H9 (cell line): ENCODE results near the gene COX11. TPM values are rescaled to one million over a fixed set of nuclear protein-coding genes. Genes with fewer than 3 reads are reported as not detected.

ENCODE experiments used
- DNase-seq: peaks from one replicate; pipeline ENCODE4 v3.0.0-alpha.2; 2017
- H2AFZ ChIP-seq: one replicate; pipeline ENCODE4 v1.6.1; 2013; ENCODE audit warnings: mild to moderate bottlenecking, low read length, control low read depth, moderate library complexity
- H2AK5ac ChIP-seq: 2 replicates; pipeline ENCODE4 v1.6.1; 2013; ENCODE audit warnings: low read length, control low read depth, mixed read lengths; ENCODE audit not compliant: insufficient read length
- H2BK120ac ChIP-seq: one replicate; pipeline ENCODE4 v1.6.1; 2013; ENCODE audit warnings: low read depth, mild to moderate bottlenecking, low read length, control low read depth, inconsistent platforms; ENCODE audit not compliant: poor library complexity, severe bottlenecking
- H2BK12ac ChIP-seq: 2 replicates; pipeline ENCODE4 v1.6.1; 2013; ENCODE audit warnings: low read length, control low read depth, mixed read lengths, low read depth; ENCODE audit not compliant: insufficient read length
- H2BK15ac ChIP-seq: 2 replicates; pipeline ENCODE4 v1.6.1; 2013; ENCODE audit warnings: low read depth, low read length, control low read depth
- H2BK20ac ChIP-seq: one replicate; pipeline ENCODE4 v1.6.1; 2013; ENCODE audit warnings: low read depth, mild to moderate bottlenecking, low read length, control low read depth, inconsistent platforms; ENCODE audit not compliant: poor library complexity, severe bottlenecking
- H2BK5ac ChIP-seq: 2 replicates; pipeline ENCODE4 v1.6.1; 2013; ENCODE audit warnings: low read length, control low read depth, mixed read lengths; ENCODE audit not compliant: insufficient read length
- H3K14ac ChIP-seq: 2 replicates; pipeline ENCODE4 v1.6.1; 2013; ENCODE audit warnings: low read length, control low read depth; ENCODE audit not compliant: insufficient read depth
- H3K18ac ChIP-seq: 2 replicates; pipeline ENCODE4 v1.6.1; 2013; ENCODE audit warnings: low read depth, mild to moderate bottlenecking, mixed read lengths, low read length, control low read depth; ENCODE audit not compliant: insufficient read length
- H3K23ac ChIP-seq: 2 replicates; pipeline ENCODE4 v1.6.1; 2013; ENCODE audit warnings: low read length, control low read depth, mixed read lengths, low read depth; ENCODE audit not compliant: insufficient read length
- H3K23me2 ChIP-seq: 2 replicates; pipeline ENCODE4 v1.6.1; 2013; ENCODE audit warnings: low read depth, mild to moderate bottlenecking, mixed read lengths, low read length, control low read depth; ENCODE audit not compliant: insufficient read length, poor library complexity, severe bottlenecking
- H3K27ac ChIP-seq: 2 replicates; pipeline ENCODE4 v1.5.1; 2013; ENCODE audit warnings: low read length, control low read depth, mixed read lengths, low read depth; ENCODE audit not compliant: insufficient read length
- H3K27me3 ChIP-seq: 2 replicates; pipeline ENCODE4 v1.6.1; 2013; ENCODE audit warnings: low read length, control low read depth, inconsistent platforms; ENCODE audit not compliant: insufficient read depth
- H3K4ac ChIP-seq: 2 replicates; pipeline ENCODE4 v1.6.1; 2013; ENCODE audit warnings: low read depth, mild to moderate bottlenecking, control low read depth, inconsistent platforms, low read length, moderate library complexity
- H3K4me1 ChIP-seq: 2 replicates; pipeline ENCODE4 v1.6.1; 2013; ENCODE audit warnings: low read length, control low read depth, inconsistent platforms; ENCODE audit not compliant: insufficient read depth
- H3K4me2 ChIP-seq: 2 replicates; pipeline ENCODE4 v1.6.1; 2013; ENCODE audit warnings: low read length, control low read depth, mixed read lengths; ENCODE audit not compliant: insufficient read length, insufficient read depth
- H3K56ac ChIP-seq: 2 replicates; pipeline ENCODE4 v1.6.1; 2013; ENCODE audit warnings: low read depth, mild to moderate bottlenecking, mixed read lengths, low read length, control low read depth; ENCODE audit not compliant: insufficient read length
- H3K79me1 ChIP-seq: 2 replicates; pipeline ENCODE4 v1.6.1; 2013; ENCODE audit warnings: low read depth, mild to moderate bottlenecking, moderate library complexity, low read length, control low read depth, inconsistent platforms; ENCODE audit not compliant: insufficient read depth, poor library complexity, severe bottlenecking
- H3K79me2 ChIP-seq: 2 replicates; pipeline ENCODE4 v1.6.1; 2013; ENCODE audit warnings: low read length, control low read depth, inconsistent platforms; ENCODE audit not compliant: insufficient read depth
- H3K9ac ChIP-seq: 2 replicates; pipeline ENCODE4 v1.6.1; 2013; ENCODE audit warnings: low read length, control low read depth, mixed read lengths; ENCODE audit not compliant: insufficient read length; ENCODE audit errors: extremely low read depth
- H3K9me3 ChIP-seq: one replicate; pipeline ENCODE4 v1.6.1; 2013; ENCODE audit warnings: low read depth, low read length, inconsistent platforms; ENCODE audit not compliant: control insufficient read depth
- H3T11ph ChIP-seq: one replicate; pipeline ENCODE4 v1.6.1; 2013; ENCODE audit warnings: mild to moderate bottlenecking, low read length, control low read depth, inconsistent platforms
- H4K20me1 ChIP-seq: one replicate; pipeline ENCODE4 v1.6.1; 2013; ENCODE audit not compliant: control insufficient read depth, insufficient read length, insufficient read depth
- H4K5ac ChIP-seq: 2 replicates; pipeline ENCODE4 v1.6.1; 2013; ENCODE audit warnings: low read depth, mild to moderate bottlenecking, mixed read lengths, low read length, control low read depth; ENCODE audit not compliant: insufficient read length
- H4K8ac ChIP-seq: replicated peaks from 2 replicates; pipeline ENCODE4 v1.6.1; 2013; ENCODE audit warnings: low read length, control low read depth, mixed read lengths, low read depth; ENCODE audit not compliant: insufficient read length
- H4K91ac ChIP-seq: 2 replicates; pipeline ENCODE4 v1.6.1; 2013; ENCODE audit warnings: low read depth, mild to moderate bottlenecking, moderate library complexity, mixed read lengths, low read length, control low read depth; ENCODE audit not compliant: insufficient read length
- H3K27ac Mint-ChIP-seq, 3 experiments: 2 replicates in 2 of 3; 3 replicates in 1 of 3; pipeline ENCODE4 v1.8.0; 2020 to 2021; ENCODE audit warnings: mixed read lengths in 3 of 3, mild to moderate bottlenecking in 1 of 3, moderate library complexity in 1 of 3
- H3K27me3 Mint-ChIP-seq: 2 replicates; pipeline ENCODE4 v1.8.0; 2021; ENCODE audit warnings: low read depth, mild to moderate bottlenecking, moderate library complexity, mixed read lengths
- H3K36me3 Mint-ChIP-seq, 3 experiments: 2 replicates in 2 of 3; 3 replicates in 1 of 3; pipeline ENCODE4 v1.8.0; 2020 to 2021; ENCODE audit warnings: low read depth in 3 of 3, mixed read lengths in 3 of 3; ENCODE audit not compliant: insufficient read depth in 1 of 3
- H3K4me1 Mint-ChIP-seq, 2 experiments: 2 replicates each; pipeline ENCODE4 v1.8.0; 2020; ENCODE audit warnings: mixed read lengths in 2 of 2
- H3K4me3 Mint-ChIP-seq, 2 experiments: 2 replicates in 1 of 2; 3 replicates in 1 of 2; pipeline ENCODE4 v1.8.0; 2020 to 2021; ENCODE audit warnings: mild to moderate bottlenecking in 2 of 2, mixed read lengths in 2 of 2, moderate library complexity in 1 of 2
- H3K9me3 Mint-ChIP-seq, 2 experiments: 2 replicates in 1 of 2; 3 replicates in 1 of 2; pipeline ENCODE4 v1.8.0; 2020; ENCODE audit warnings: mild to moderate bottlenecking in 2 of 2, mixed read lengths in 2 of 2, moderate library complexity in 1 of 2
- CTCF ChIP-seq: fragments of 200-600 bp; sonication (generic); conservative IDR thresholded peaks from 3 replicates; pipeline ENCODE4 v1.8.0; 2021; ENCODE audit warnings: antibody characterized with exemption, mild to moderate bottlenecking
- total RNA-seq: library from RNA; stranded (reverse); gene quantifications from 2 replicates; pipeline ENCODE4 v1.2.1, GENCODE V29; 2021

COX11 gene
- total RNA-seq, 1 experiment from 2014 or later: 76.1 TPM

DNA sequence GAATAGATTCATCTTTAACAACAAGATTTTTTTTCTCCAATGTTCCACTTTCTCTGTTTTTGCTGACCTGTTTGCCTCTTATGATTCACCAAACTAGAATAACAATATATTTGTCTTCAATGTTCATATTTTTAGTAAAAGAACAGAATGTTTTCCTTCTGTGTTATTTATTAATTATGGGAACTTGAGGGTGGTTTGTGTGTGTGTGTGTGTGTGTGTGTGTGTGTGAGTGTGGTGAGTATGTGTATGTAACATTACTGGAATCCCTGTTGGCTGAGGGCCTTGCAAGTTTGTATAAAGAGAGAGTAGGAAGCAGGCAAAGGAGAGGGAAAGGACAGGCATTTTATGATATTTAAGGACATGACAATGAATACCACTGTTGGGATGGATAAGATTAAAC lies 13.9 kb upstream of the COX11 start:
- Mint-ChIP-seq H3K4me1 (no peaks in the 10 kb centered on the region), H3K27me3 (no peaks in the 10 kb centered on the region), H3K36me3 (peaks cover 7 to 25% (median 16%) of the 10 kb centered on the region in 3 experiments; a peak in 6 of 7 replicates), H3K27ac (no peak overlapping the region; a peak in 1 of 7 replicates), H3K9me3 (peaks cover 16 to 19% of the 10 kb centered on the region in 2 experiments), H3K4me3 (no peak overlapping the region)
- peaks cover 7% of the 10 kb centered on the region for H3K9me3 ChIP-seq
- H3K14ac ChIP-seq: no peak overlapping the region
- H3K23me2 ChIP-seq: no peaks in the 10 kb centered on the region
- no peaks in the 10 kb centered on the region for H3K27me3 ChIP-seq
- no peaks in the 10 kb centered on the region for H3K4me1 ChIP-seq
- H2BK5ac ChIP-seq: no peak overlapping the region
- H3K23ac ChIP-seq: no peak overlapping the region
- no peak overlapping the region for H4K8ac ChIP-seq
- H4K5ac ChIP-seq: no peak overlapping the region
- H3K4me2 ChIP-seq: no peak overlapping the region
- H3K79me1 ChIP-seq: no peaks in the 10 kb centered on the region
- H2BK120ac ChIP-seq: no peak overlapping the region
- H3K56ac ChIP-seq: no peak overlapping the region
- H3K27ac ChIP-seq: no peak overlapping the region
- no peak overlapping the region for H4K91ac ChIP-seq
- no peak overlapping the region for H2AK5ac ChIP-seq
- no peak overlapping the region for H3K4ac ChIP-seq
- H2BK20ac ChIP-seq: no peak overlapping the region
- H3K18ac ChIP-seq: no peak overlapping the region
- no peak overlapping the region for H2AFZ ChIP-seq
- no peak for DNase-seq
- H3K79me2 ChIP-seq: no peaks in the 10 kb centered on the region
- H3K9ac ChIP-seq: no peak overlapping the region
- no peak overlapping the region for H2BK15ac ChIP-seq
- H3T11ph ChIP-seq: no peak overlapping the region
- TF ChIP-seq CTCF: no peak
- no peak overlapping the region for H2BK12ac ChIP-seq
- no peaks in the 10 kb centered on the region for H4K20me1 ChIP-seq
